Activated CD4-positive, alpha-beta memory T cell treated with anti-CD3 and anti-CD28 coated beads for 36 hours (primary cell): ENCODE data around the gene ADAMTSL4. TPM values are rescaled to one million over a fixed set of nuclear protein-coding genes. Genes with fewer than 3 reads are reported as not detected.

Source experiments
- CTCF ChIA-PET: fragments of 350-600 bp; sonication (Branson Sonifier 250); formaldehyde crosslinking; loops from one replicate; lab custom pipeline; 2021; ENCODE audit warnings: antibody characterized with exemption, inconsistent platforms; lab: Charles Lee
- POLR2A ChIA-PET: fragments of 350-600 bp; sonication (Branson Sonifier 250); formaldehyde crosslinking; loops from one replicate; lab custom pipeline; 2021; ENCODE audit warnings: antibody characterized with exemption; lab: Charles Lee
- DNase-seq: peaks from one replicate; pipeline ENCODE4 v3.0.0-alpha.2; 2020
- H3K27ac Mint-ChIP-seq: one replicate; pipeline ENCODE4 v1.8.0; 2021; ENCODE audit warnings: mixed read lengths
- H3K27me3 Mint-ChIP-seq: one replicate; pipeline ENCODE4 v1.8.0; 2021; ENCODE audit warnings: mixed read lengths
- H3K36me3 Mint-ChIP-seq: one replicate; pipeline ENCODE4 v1.8.0; 2021; ENCODE audit warnings: mixed read lengths
- H3K4me1 Mint-ChIP-seq: one replicate; pipeline ENCODE4 v1.8.0; 2021; ENCODE audit warnings: low read depth, mixed read lengths
- H3K4me3 Mint-ChIP-seq: one replicate; pipeline ENCODE4 v1.8.0; 2021; ENCODE audit warnings: mild to moderate bottlenecking, mixed read lengths
- H3K9me3 Mint-ChIP-seq: one replicate; pipeline ENCODE4 v1.8.0; 2021; ENCODE audit warnings: mixed read lengths
- intact Hi-C: fragments of 100-400 bp; cut with micrococcal nuclease; formaldehyde crosslinking; loops from one replicate; pipeline ENCODE4 v1.15.1; 2023
- total RNA-seq, 2 experiments: library from RNA; stranded (reverse); gene quantifications; one replicate each; pipeline ENCODE4 v1.2.3, GENCODE V29; 2021

The ADAMTSL4 gene
- total RNA-seq, 2 experiments from 2014 or later = 1.1 TPM

- Mint-ChIP-seq H3K9me3 (no peaks in the 10 kb centered on the region), H3K36me3 (no peaks in the 10 kb centered on the region), H3K4me3 (peak within 1 kb of the TSS; percentile 83), H3K27me3 (no peaks in the 10 kb centered on the region), H3K27ac (peak within 1 kb of the TSS; percentile 33), H3K4me1 (peaks cover 11% of the 10 kb centered on the region)
- ChIA-PET CTCF (interaction anchor here (0.6 to 4.0 kb wide), 10 partner anchors 11 to 260 kb away, joined by 3 to 32 read pairs (median 6); no protein-coding TSS in a partner anchor), POLR2A (interaction anchor here (0.6 to 2.2 kb wide), 10 partner anchors 14 to 878 kb away, joined by 3 to 11 read pairs (median 3); partner anchors contain the start of genes APH1A, RPRD2 and TARS2)
- intact Hi-C loops = loop anchor here (1.0 to 10.0 kb wide), 4 partner anchors 17 to 261 kb away; partner anchors contain the start of genes CA14 and TARS2
- DNase-seq = peak; percentile 94
These were observed 33.7 kb upstream of the ADAMTSL4 start, which contains the start of gene FALEC for GRCh38 chr1:150515328-150516049. FALEC (plus strand) TSS chr1:150515752.

DNA sequence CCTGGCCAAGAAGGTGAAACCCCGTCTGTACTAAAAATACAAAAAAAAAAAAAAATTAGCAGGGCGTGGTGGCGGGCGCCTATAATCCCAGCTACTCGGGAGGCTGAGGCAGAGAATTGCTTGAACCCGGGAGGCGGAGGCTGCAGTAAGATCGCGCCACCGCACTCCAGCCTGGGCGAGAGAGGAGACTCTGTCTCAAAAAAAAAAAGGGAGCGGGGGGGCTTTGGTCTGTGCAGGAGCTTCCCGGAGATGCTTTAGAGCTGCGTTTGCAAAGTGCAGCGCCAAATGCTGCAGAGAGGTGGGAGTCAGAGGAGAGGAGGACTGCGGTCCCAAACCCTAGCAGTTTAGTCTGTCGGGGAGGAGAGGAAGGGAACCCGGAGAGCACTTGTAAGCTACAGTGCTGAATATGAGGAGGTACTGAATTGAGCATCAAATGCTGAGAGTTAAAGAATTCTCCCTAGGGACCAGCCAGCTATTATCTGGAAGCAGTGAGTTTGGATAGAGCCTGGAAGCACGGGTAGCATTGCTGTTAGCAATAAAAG, 33.1 kb upstream of the ADAMTSL4 start:
- POLR2A ChIA-PET = interaction anchor here (0.6 to 2.2 kb wide), 10 partner anchors 15 to 518 kb away, joined by 3 to 11 read pairs (median 4); partner anchors contain the start of genes APH1A and RPRD2
- Mint-ChIP-seq H3K4me1 (peaks cover 11% of the 10 kb centered on the region), H3K9me3 (no peaks in the 10 kb centered on the region), H3K36me3 (no peaks in the 10 kb centered on the region), H3K27me3 (no peaks in the 10 kb centered on the region), H3K4me3 (peak overlapping the region; percentile 83), H3K27ac (no peak overlapping the region)
- intact Hi-C loops = loop anchor here (5.0 to 10.0 kb wide), 2 partner anchors 54 to 261 kb away; partner anchors contain the start of gene CA14
- DNase-seq = peak; percentile 30
- CTCF ChIA-PET = interaction anchor here (0.6 to 4.0 kb wide), 9 partner anchors 10 to 464 kb away, joined by 3 to 32 read pairs (median 8); no protein-coding TSS in a partner anchor

DNA sequence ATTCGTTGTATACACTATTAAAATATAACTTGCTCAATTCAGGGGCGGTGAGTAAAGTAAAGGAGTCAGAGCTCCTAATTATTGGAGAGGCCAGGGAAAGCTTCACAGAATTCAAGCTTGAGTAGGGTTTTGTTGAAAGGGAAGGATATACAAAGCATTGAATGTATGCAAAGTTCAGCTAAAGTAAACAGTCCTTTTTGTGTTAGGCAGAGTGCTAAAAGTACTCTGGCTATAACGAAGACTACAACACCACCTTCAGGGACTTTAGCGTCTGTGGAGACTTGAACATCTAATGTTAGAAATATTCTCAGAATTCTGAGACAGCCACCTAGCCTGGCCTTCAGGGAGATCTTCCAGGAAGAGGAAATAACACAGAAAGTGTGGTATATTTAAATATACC, 32.6 kb upstream of the ADAMTSL4 start:
- peak overlapping the region; percentile 83 for H3K4me3 Mint-ChIP-seq
- no peak overlapping the region for H3K27ac Mint-ChIP-seq
- CTCF ChIA-PET = interaction anchor here (0.6 to 4.0 kb wide), 7 partner anchors 10 to 464 kb away, joined by 4 to 32 read pairs (median 9); no protein-coding TSS in a partner anchor
- no peaks in the 10 kb centered on the region for H3K36me3 Mint-ChIP-seq
- DNase-seq = no peak
- peaks cover 11% of the 10 kb centered on the region for H3K4me1 Mint-ChIP-seq
- no peaks in the 10 kb centered on the region for H3K9me3 Mint-ChIP-seq
- H3K27me3 Mint-ChIP-seq = no peaks in the 10 kb centered on the region
- intact Hi-C loops = loop anchor here (5.0 to 10.0 kb wide), 2 partner anchors 54 to 262 kb away; partner anchors contain the start of gene CA14
- POLR2A ChIA-PET = interaction anchor here (0.6 to 2.2 kb wide), 8 partner anchors 15 to 517 kb away, joined by 3 to 11 read pairs (median 4); partner anchors contain the start of genes APH1A and RPRD2

DNA sequence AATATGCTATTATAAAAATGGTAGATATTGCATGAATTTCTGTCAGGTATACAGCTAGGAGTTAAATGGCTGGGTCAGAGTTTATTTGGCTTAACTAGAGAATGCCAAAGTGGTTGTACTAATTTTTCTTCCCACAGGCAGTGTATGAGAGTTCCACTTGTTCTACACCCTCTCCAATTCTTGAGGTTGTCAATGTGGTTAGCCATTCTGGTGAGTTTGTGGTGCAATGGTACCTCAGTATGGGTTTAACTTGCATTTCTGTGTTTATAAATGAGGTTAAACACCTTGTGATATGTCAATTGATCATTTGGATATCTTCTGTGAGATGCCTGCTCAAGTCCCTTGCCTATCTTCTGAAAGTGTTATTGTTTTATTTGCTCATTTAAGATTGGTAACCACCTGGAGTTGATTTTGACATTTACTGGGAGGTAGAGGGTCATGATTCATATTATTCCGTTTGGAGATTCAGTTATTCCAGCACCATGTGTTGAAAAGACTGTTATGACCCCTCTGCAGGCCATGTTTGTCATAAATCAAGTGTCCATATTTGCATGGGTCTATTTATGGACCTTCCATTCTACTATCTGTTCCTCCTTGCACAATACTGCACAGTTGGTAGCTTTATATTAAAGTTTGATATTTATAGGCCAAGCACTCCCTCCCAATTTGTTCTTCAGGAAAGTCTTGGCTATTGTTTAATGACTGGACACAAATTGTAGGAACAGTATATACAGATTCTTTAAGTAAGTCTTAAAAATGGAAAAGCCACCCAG, 27.8 kb upstream of the ADAMTSL4 start:
- Mint-ChIP-seq H3K27ac (no peak overlapping the region), H3K4me1 (peaks cover 5% of the 10 kb centered on the region), H3K27me3 (no peaks in the 10 kb centered on the region), H3K9me3 (no peaks in the 10 kb centered on the region), H3K4me3 (no peak overlapping the region), H3K36me3 (no peaks in the 10 kb centered on the region)
- intact Hi-C loops = no loop called here
- CTCF ChIA-PET = interaction anchor here (1.1 kb wide), 1 partner anchor 11 kb away, joined by 4 read pairs; no protein-coding TSS in a partner anchor
- DNase-seq = no peak
- POLR2A ChIA-PET = no interaction called here

GRCh38 chr1:150525348-150525747, 23.9 kb upstream of the ADAMTSL4 start:
- Mint-ChIP-seq H3K27ac (no peak overlapping the region), H3K36me3 (no peaks in the 10 kb centered on the region), H3K27me3 (no peaks in the 10 kb centered on the region), H3K9me3 (no peaks in the 10 kb centered on the region), H3K4me1 (no peaks in the 10 kb centered on the region), H3K4me3 (no peak overlapping the region)
- CTCF ChIA-PET = no interaction called here
- no peak for DNase-seq
- POLR2A ChIA-PET = no interaction called here
- intact Hi-C loops = no loop called here

GRCh38 chr1:150528196-150528595, 21.0 kb upstream of the ADAMTSL4 start:
- Mint-ChIP-seq H3K27me3 (no peaks in the 10 kb centered on the region), H3K4me1 (no peaks in the 10 kb centered on the region), H3K9me3 (no peaks in the 10 kb centered on the region), H3K36me3 (no peaks in the 10 kb centered on the region), H3K27ac (no peak overlapping the region), H3K4me3 (no peak overlapping the region)
- intact Hi-C loops = no loop called here
- POLR2A ChIA-PET = no interaction called here
- DNase-seq = no peak
- CTCF ChIA-PET = interaction anchor here (0.6 kb wide), 1 partner anchor 40 kb away, joined by 3 read pairs; no protein-coding TSS in a partner anchor

DNA sequence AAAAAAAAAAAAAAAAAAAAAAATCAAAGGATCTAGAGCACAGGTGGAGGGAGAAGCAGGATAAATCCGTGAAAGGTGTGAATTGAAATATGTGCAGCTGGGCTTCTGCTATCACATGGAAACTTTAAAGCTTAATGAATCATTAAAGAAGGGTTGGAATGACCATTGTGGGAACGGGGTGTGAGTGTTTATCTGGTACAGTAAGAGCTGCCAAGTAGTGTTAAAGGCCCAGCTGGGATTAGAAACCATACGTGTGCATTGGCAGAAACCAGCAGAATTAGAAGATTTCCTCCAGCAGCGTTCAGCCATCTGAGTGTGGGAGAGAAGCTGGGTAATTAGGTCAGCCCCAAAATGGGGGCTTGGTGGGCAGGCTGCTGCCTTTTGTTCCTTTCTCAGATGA, 20.2 kb upstream of the ADAMTSL4 start:
- Mint-ChIP-seq H3K27me3 (no peaks in the 10 kb centered on the region), H3K4me3 (no peak overlapping the region), H3K27ac (no peak overlapping the region), H3K36me3 (no peaks in the 10 kb centered on the region), H3K4me1 (no peaks in the 10 kb centered on the region), H3K9me3 (no peaks in the 10 kb centered on the region)
- ChIA-PET CTCF (interaction anchor here (0.6 to 1.3 kb wide), 3 partner anchors 62 to 85 kb away, joined by 3 read pairs; no protein-coding TSS in a partner anchor), POLR2A (no interaction called here)
- DNase-seq = no peak
- intact Hi-C loops = no loop called here

DNA sequence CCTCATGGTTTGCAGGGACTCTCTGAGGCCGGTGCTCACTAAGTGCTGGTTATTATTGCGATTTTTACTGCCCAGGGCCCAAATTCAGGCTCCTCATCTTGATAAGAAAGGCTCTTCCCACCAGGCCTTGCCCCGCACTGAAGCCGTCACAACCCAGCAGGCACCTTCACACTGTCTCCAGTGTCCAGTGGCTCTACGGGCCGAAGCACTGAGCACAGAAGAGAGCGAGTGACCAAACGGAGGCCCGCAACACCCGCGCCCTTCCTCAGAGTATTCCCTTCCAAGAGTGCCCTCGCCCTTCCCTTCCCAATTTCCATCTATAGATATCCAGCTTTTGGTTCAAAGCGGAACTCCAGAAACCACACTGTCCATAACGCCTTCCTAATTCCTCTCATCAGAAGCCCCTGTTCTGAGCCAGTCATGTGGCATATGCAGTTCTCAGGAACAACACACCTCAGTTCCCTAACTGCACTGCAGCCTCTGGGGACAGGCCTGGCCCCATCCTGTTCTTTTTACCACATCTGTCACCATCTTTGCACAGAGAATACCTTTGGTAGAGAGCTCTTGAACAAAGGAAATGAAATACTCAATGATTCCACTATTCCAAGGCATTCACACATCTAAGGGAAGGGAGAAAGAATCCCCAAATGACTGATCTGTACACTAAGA, 18.6 kb upstream of the ADAMTSL4 start:
- no peak for DNase-seq
- no peaks in the 10 kb centered on the region for H3K4me1 Mint-ChIP-seq
- POLR2A ChIA-PET = no interaction called here
- H3K4me3 Mint-ChIP-seq = no peak overlapping the region
- no peaks in the 10 kb centered on the region for H3K9me3 Mint-ChIP-seq
- no peaks in the 10 kb centered on the region for H3K27me3 Mint-ChIP-seq
- CTCF ChIA-PET = interaction anchor here (4.5 kb wide), 1 partner anchor 15 kb away, joined by 32 read pairs; the partner anchor contains the start of gene FALEC
- intact Hi-C loops = no loop called here
- H3K27ac Mint-ChIP-seq = no peak overlapping the region
- no peaks in the 10 kb centered on the region for H3K36me3 Mint-ChIP-seq

GRCh38 chr1:150532860-150533259, 16.3 kb upstream of the ADAMTSL4 start:
- DNase-seq = no peak
- H3K27ac Mint-ChIP-seq = no peak overlapping the region
- CTCF ChIA-PET = interaction anchor here (0.5 to 4.5 kb wide), 31 partner anchors 9 to 552 kb away, joined by 3 to 32 read pairs (median 4); partner anchors contain the start of genes FALEC and TARS2
- no peaks in the 10 kb centered on the region for H3K27me3 Mint-ChIP-seq
- no peaks in the 10 kb centered on the region for H3K4me1 Mint-ChIP-seq
- H3K9me3 Mint-ChIP-seq = no peaks in the 10 kb centered on the region
- H3K4me3 Mint-ChIP-seq = no peak overlapping the region
- intact Hi-C loops = loop anchor here (1.0 to 2.0 kb wide), 3 partner anchors 18 to 278 kb away; partner anchors contain the start of gene FALEC
- no peaks in the 10 kb centered on the region for H3K36me3 Mint-ChIP-seq
- POLR2A ChIA-PET = no interaction called here

DNA sequence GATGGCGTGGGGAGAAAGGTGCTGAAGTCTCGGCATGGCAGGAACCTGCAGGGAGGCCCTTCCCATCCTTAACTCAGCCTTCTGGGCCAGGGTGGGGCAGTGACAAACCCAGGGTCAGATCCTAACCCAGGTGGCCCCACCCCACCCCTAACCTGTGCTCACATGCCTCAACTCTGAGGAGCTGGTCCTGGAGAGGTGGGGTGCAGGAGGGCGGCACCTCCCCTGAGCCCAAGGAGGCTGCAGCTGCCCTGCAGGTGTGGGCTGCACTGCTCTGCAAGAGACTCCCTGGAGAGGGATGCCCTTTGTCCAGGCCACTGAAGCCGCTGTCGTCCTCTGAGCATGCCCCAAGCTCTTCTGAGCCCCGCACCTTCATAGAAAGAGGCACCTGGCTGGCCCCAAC, 15.2 kb upstream of the ADAMTSL4 start:
- ChIA-PET POLR2A (interaction anchor here (0.5 kb wide), 1 partner anchor 473 kb away, joined by 3 read pairs; no protein-coding TSS in a partner anchor), CTCF (interaction anchor here (0.9 to 4.5 kb wide), 7 partner anchors 18 to 278 kb away, joined by 3 to 32 read pairs (median 5); partner anchors contain the start of gene FALEC)
- Mint-ChIP-seq H3K27me3 (no peaks in the 10 kb centered on the region), H3K4me1 (no peaks in the 10 kb centered on the region), H3K36me3 (no peaks in the 10 kb centered on the region), H3K27ac (no peak overlapping the region), H3K9me3 (no peaks in the 10 kb centered on the region), H3K4me3 (no peak overlapping the region)
- intact Hi-C loops = no loop called here
- DNase-seq = no peak
